Panc1 (cell line): Measurements from ENCODE around the gene C4orf51. TPM values are rescaled to one million over a fixed set of nuclear protein-coding genes. Genes with fewer than 3 reads are reported as not detected.

ENCODE experiments used
- ATAC-seq: fragments of 200-7000 bp; cut with Tn5 transposase; 2 replicates; pipeline ENCODE4 v1.9.1; 2020; ENCODE audit warnings: mild to moderate bottlenecking, moderate library complexity
- BruUV-seq: library from RNA; stranded (reverse); fragments of 400-500 nt; replicated peaks from 2 replicates; lab custom pipeline; 2021; lab: Mats Ljungman, UMichigan
- CTCF ChIA-PET: fragments of 300-600 bp; sonication (Branson Sonifier 250); formaldehyde crosslinking; loops from one replicate; lab custom pipeline; 2022; ENCODE audit warnings: antibody characterized with exemption; lab: Charles Lee
- POLR2A ChIA-PET: fragments of 300-600 bp; sonication (Branson Sonifier 250); formaldehyde crosslinking; loops from one replicate; lab custom pipeline; 2022; ENCODE audit warnings: antibody characterized with exemption; lab: Charles Lee
- DNase-seq: peaks from one replicate; pipeline ENCODE4 v3.0.0-alpha.2; 2010; ENCODE audit warnings: low read depth, low spot score
- H3K27ac ChIP-seq: 2 replicates; pipeline ENCODE4 v1.5.1; 2011; ENCODE audit warnings: mild to moderate bottlenecking, low read length, inconsistent platforms
- H3K27me3 ChIP-seq: fragments of 200-500 bp; sonication (Bioruptor generic); 2 replicates; pipeline ENCODE4 v1.6.0; 2014; ENCODE audit warnings: low read length, inconsistent platforms; ENCODE audit not compliant: control insufficient read depth, insufficient read depth
- H3K36me3 ChIP-seq: fragments of 200-500 bp; sonication (Bioruptor generic); 2 replicates; pipeline ENCODE4 v1.5.1; 2014; ENCODE audit warnings: inconsistent platforms, mild to moderate bottlenecking, low read length, moderate library complexity; ENCODE audit not compliant: control insufficient read depth, insufficient read depth
- H3K4me1 ChIP-seq: 2 replicates; pipeline ENCODE4 v1.5.1; 2011; ENCODE audit warnings: inconsistent platforms, mild to moderate bottlenecking, low read length, moderate library complexity; ENCODE audit not compliant: control insufficient read depth, insufficient read depth
- H3K4me3 ChIP-seq, 2 experiments: 2 replicates each; pipeline ENCODE4 v1.5.1; 2011 to 2012; ENCODE audit warnings: low read depth in 2 of 2, low read length in 2 of 2, mild to moderate bottlenecking in 2 of 2, inconsistent platforms in 1 of 2, moderate library complexity in 1 of 2
- H3K9me3 ChIP-seq: fragments of 200-500 bp; sonication (Bioruptor generic); 2 replicates; pipeline ENCODE4 v1.5.1; 2014; ENCODE audit warnings: low read depth, mild to moderate bottlenecking, inconsistent platforms, low read length, moderate library complexity; ENCODE audit not compliant: control insufficient read depth, insufficient read depth
- POLR2AphosphoS5 ChIP-seq: IDR thresholded peaks from 2 replicates; pipeline ENCODE4 v1.6.1; 2012; ENCODE audit warnings: mild to moderate bottlenecking, low read depth, low read length, moderate library complexity
- SIN3A ChIP-seq: IDR thresholded peaks from 2 replicates; pipeline ENCODE4 v1.6.1; 2012; ENCODE audit warnings: low read depth, mild to moderate bottlenecking, low read length, moderate library complexity, borderline replicate concordance; ENCODE audit not compliant: insufficient read depth
- TCF7L2 ChIP-seq: IDR thresholded peaks from 2 replicates; pipeline ENCODE4 v1.6.1; 2011; ENCODE audit warnings: mild to moderate bottlenecking, low read depth, low read length, inconsistent platforms
- in situ Hi-C: cut with HindIII; loops from 2 replicates; pipeline ENCODE4 v1.10.0; 2016; ENCODE audit warnings: low sequenced_read_pairs, low pct_unique_long_range_greater_than_20kb
- intact Hi-C: fragments of 100-400 bp; cut with micrococcal nuclease; formaldehyde crosslinking; loops from one replicate; pipeline ENCODE4 v1.10.0; 2022; ENCODE audit not compliant: unreplicated experiment
- total RNA-seq: library from RNA; stranded (reverse); gene quantifications from one replicate; pipeline ENCODE4 v1.2.1, GENCODE V29; 2021; ENCODE audit not compliant: unreplicated experiment
- TF ChIP-seq, protein P1 (sequence below): fragments of 450-650 bp; IDR thresholded peaks from 2 replicates; pipeline ENCODE4 v1.5.1; 2017; ENCODE audit warnings: mild to moderate bottlenecking
- TF ChIP-seq, protein P2 (sequence below), 2 experiments: IDR thresholded peaks; 2 replicates each; pipeline ENCODE4 v1.6.1; 2011 to 2012; ENCODE audit warnings: low read depth in 2 of 2, control low read depth in 1 of 2, low read length in 1 of 2, mild to moderate bottlenecking in 1 of 2, moderate library complexity in 1 of 2; ENCODE audit not compliant: insufficient read depth in 1 of 2

The C4orf51 gene
- total RNA-seq, 1 experiment from 2014 or later: not detected

DNA sequence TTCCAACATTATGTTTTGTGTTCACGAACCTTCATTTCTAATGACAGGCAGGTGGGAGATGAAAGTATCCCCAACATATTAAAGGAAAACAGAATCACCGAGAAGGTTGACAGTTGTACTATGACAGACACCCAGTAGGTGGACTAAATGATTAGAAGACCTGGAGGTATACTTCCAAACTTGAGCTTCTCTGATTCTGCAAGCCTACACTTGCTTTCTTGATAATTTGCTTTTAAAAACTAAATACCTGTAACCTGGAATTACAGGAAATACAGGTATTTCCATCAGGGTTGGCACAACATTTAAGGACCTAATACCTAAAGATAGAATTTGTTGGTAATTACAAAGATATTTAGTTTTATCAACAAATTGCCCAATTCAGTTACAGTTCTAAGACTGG lies 43.4 kb downstream of the C4orf51 start:
- no peak overlapping the region for H3K27ac ChIP-seq
- no TSS peak for BruUV-seq
- intact Hi-C loops (no loop called here), in situ Hi-C loops (no loop called here)
- TF ChIP-seq TCF7L2 (no peak), SIN3A (no peak), POLR2AphosphoS5 (no peak)
- TF ChIP-seq, protein P1, sequence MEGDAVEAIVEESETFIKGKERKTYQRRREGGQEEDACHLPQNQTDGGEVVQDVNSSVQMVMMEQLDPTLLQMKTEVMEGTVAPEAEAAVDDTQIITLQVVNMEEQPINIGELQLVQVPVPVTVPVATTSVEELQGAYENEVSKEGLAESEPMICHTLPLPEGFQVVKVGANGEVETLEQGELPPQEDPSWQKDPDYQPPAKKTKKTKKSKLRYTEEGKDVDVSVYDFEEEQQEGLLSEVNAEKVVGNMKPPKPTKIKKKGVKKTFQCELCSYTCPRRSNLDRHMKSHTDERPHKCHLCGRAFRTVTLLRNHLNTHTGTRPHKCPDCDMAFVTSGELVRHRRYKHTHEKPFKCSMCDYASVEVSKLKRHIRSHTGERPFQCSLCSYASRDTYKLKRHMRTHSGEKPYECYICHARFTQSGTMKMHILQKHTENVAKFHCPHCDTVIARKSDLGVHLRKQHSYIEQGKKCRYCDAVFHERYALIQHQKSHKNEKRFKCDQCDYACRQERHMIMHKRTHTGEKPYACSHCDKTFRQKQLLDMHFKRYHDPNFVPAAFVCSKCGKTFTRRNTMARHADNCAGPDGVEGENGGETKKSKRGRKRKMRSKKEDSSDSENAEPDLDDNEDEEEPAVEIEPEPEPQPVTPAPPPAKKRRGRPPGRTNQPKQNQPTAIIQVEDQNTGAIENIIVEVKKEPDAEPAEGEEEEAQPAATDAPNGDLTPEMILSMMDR: no peak
- TF ChIP-seq, protein P2, sequence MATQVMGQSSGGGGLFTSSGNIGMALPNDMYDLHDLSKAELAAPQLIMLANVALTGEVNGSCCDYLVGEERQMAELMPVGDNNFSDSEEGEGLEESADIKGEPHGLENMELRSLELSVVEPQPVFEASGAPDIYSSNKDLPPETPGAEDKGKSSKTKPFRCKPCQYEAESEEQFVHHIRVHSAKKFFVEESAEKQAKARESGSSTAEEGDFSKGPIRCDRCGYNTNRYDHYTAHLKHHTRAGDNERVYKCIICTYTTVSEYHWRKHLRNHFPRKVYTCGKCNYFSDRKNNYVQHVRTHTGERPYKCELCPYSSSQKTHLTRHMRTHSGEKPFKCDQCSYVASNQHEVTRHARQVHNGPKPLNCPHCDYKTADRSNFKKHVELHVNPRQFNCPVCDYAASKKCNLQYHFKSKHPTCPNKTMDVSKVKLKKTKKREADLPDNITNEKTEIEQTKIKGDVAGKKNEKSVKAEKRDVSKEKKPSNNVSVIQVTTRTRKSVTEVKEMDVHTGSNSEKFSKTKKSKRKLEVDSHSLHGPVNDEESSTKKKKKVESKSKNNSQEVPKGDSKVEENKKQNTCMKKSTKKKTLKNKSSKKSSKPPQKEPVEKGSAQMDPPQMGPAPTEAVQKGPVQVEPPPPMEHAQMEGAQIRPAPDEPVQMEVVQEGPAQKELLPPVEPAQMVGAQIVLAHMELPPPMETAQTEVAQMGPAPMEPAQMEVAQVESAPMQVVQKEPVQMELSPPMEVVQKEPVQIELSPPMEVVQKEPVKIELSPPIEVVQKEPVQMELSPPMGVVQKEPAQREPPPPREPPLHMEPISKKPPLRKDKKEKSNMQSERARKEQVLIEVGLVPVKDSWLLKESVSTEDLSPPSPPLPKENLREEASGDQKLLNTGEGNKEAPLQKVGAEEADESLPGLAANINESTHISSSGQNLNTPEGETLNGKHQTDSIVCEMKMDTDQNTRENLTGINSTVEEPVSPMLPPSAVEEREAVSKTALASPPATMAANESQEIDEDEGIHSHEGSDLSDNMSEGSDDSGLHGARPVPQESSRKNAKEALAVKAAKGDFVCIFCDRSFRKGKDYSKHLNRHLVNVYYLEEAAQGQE (IDR thresholded peaks at IDR 0.05; ENCODE audit: insufficient read depth in 1 of 2, low read depth in 2 of 2, low read length in 1 of 2): no peak
- no peak overlapping the region for H3K4me3 ChIP-seq
- H3K27me3 ChIP-seq: no peaks in the 10 kb centered on the region
- H3K4me1 ChIP-seq: no peaks in the 10 kb centered on the region
- POLR2A ChIA-PET: no interaction called here
- CTCF ChIA-PET: no interaction called here
- DNase-seq (no peak), ATAC-seq (no peak)
- H3K9me3 ChIP-seq: no peaks in the 10 kb centered on the region
- no peaks in the 10 kb centered on the region for H3K36me3 ChIP-seq

DNA sequence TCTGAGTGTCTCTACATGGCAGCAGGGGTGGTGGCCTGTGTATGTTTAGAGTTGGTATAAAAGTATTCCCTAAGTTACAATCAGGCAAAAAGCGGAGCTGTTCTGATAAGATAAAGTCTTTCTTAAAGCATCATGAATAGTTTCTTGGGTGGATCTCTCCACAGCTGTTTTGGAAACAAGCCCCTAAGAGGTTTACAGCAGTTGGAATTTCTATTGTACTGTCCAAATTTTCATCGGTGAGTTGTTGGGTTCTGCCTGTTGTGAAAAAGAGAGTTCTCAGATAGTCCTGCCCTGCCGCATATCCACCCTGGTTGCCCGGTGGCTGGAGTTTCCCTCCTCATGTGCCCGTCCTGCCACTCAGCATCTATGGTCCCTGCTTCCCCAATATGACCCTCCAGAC lies 50.1 kb downstream of the C4orf51 start:
- TF ChIP-seq, protein P1: no peak
- TF ChIP-seq TCF7L2 (no peak), POLR2AphosphoS5 (no peak), SIN3A (no peak)
- TF ChIP-seq, protein P2 (IDR thresholded peaks at IDR 0.05; ENCODE audit: insufficient read depth in 1 of 2, low read depth in 2 of 2, low read length in 1 of 2): no peak
- Histone ChIP-seq H3K27me3 (no peaks in the 10 kb centered on the region), H3K4me3 (no peak overlapping the region), H3K9me3 (no peaks in the 10 kb centered on the region), H3K4me1 (peaks cover 5% of the 10 kb centered on the region; the same call in 1 of the 2 replicates), H3K27ac (no peak overlapping the region), H3K36me3 (no peaks in the 10 kb centered on the region)
- intact Hi-C loops: no loop called here
- BruUV-seq: no TSS peak
- in situ Hi-C loops: no loop called here
- DNase-seq (no peak), ATAC-seq (no peak)
- ChIA-PET POLR2A (no interaction called here), CTCF (no interaction called here)
